Stimulated activated memory B cell treated with anti-CD40 and anti-IgM and Interleukin-4, amounts not matched to agents 10 μg/mL and 1 μg/mL and 100 μg/mL, for 72 hours (primary cell): ENCODE results near the gene ALG12.

Source experiments
- ATAC-seq: fragments of 150-1000 bp; cut with Tn5 transposase; 2 replicates; pipeline ENCODE4 v1.10.0; 2021
- H3K27ac Mint-ChIP-seq: one replicate; pipeline ENCODE4 v1.8.0; 2022; ENCODE audit warnings: mild to moderate bottlenecking, mixed read lengths
- H3K27me3 Mint-ChIP-seq: one replicate; pipeline ENCODE4 v1.8.0; 2022; ENCODE audit warnings: mixed read lengths
- H3K36me3 Mint-ChIP-seq: one replicate; pipeline ENCODE4 v1.8.0; 2022; ENCODE audit warnings: mixed read lengths
- H3K4me1 Mint-ChIP-seq: one replicate; pipeline ENCODE4 v1.8.0; 2022; ENCODE audit warnings: mixed read lengths
- H3K4me3 Mint-ChIP-seq: one replicate; pipeline ENCODE4 v1.8.0; 2022; ENCODE audit warnings: mild to moderate bottlenecking, moderate library complexity, mixed read lengths
- H3K9me3 Mint-ChIP-seq: one replicate; pipeline ENCODE4 v1.8.0; 2022; ENCODE audit warnings: mixed read lengths

Gene ALG12

GRCh38 chr22:49869086-49869830, 49.0 kb downstream of the ALG12 start:
- Mint-ChIP-seq H3K27ac (no peak overlapping the region), H3K4me1 (peaks cover 12% of the 10 kb centered on the region), H3K36me3 (peaks cover 62% of the 10 kb centered on the region), H3K4me3 (no peak overlapping the region), H3K9me3 (peaks cover 15% of the 10 kb centered on the region), H3K27me3 (no peaks in the 10 kb centered on the region)
- no peak for ATAC-seq

- Mint-ChIP-seq H3K27ac (no peak overlapping the region), H3K4me1 (peaks cover 7% of the 10 kb centered on the region), H3K27me3 (no peaks in the 10 kb centered on the region), H3K4me3 (no peak overlapping the region), H3K9me3 (peaks cover 15% of the 10 kb centered on the region), H3K36me3 (peaks cover 49% of the 10 kb centered on the region)
- no peak for ATAC-seq
Observed at GRCh38 chr22:49867303-49868265, 50.7 kb downstream of the ALG12 start.

GRCh38 chr22:49866646-49867045, 51.6 kb downstream of the ALG12 start:
- peaks cover 14% of the 10 kb centered on the region for H3K4me1 Mint-ChIP-seq
- no peaks in the 10 kb centered on the region for H3K27me3 Mint-ChIP-seq
- no peak for ATAC-seq
- no peak overlapping the region for H3K27ac Mint-ChIP-seq
- peaks cover 15% of the 10 kb centered on the region for H3K9me3 Mint-ChIP-seq
- H3K36me3 Mint-ChIP-seq, result peaks cover 49% of the 10 kb centered on the region
- H3K4me3 Mint-ChIP-seq, result no peak overlapping the region

GRCh38 chr22:49866134-49866533, 52.1 kb downstream of the ALG12 start:
- no peaks in the 10 kb centered on the region for H3K27me3 Mint-ChIP-seq
- peaks cover 20% of the 10 kb centered on the region for H3K4me1 Mint-ChIP-seq
- no peak overlapping the region for H3K27ac Mint-ChIP-seq
- H3K36me3 Mint-ChIP-seq, result peaks cover 49% of the 10 kb centered on the region
- no peak for ATAC-seq
- peaks cover 15% of the 10 kb centered on the region for H3K9me3 Mint-ChIP-seq
- H3K4me3 Mint-ChIP-seq, result no peak overlapping the region

- Mint-ChIP-seq H3K4me3 (no peak overlapping the region), H3K27ac (no peak overlapping the region), H3K27me3 (no peaks in the 10 kb centered on the region), H3K36me3 (peaks cover 44% of the 10 kb centered on the region), H3K4me1 (peaks cover 20% of the 10 kb centered on the region), H3K9me3 (peaks cover 15% of the 10 kb centered on the region)
- no peak for ATAC-seq
Observed at GRCh38 chr22:49865156-49865555, 53.1 kb downstream of the ALG12 start.

- Mint-ChIP-seq H3K4me1 (peaks cover 25% of the 10 kb centered on the region), H3K36me3 (peaks cover 32% of the 10 kb centered on the region), H3K27ac (no peak overlapping the region), H3K4me3 (no peak overlapping the region), H3K27me3 (no peaks in the 10 kb centered on the region), H3K9me3 (peaks cover 10% of the 10 kb centered on the region)
- ATAC-seq, result no peak
Observed at GRCh38 chr22:49863931-49864330, 54.3 kb downstream of the ALG12 start.

GRCh38 chr22:49862496-49862776, 55.8 kb downstream of the ALG12 start:
- H3K4me1 Mint-ChIP-seq, result peaks cover 34% of the 10 kb centered on the region
- no peak overlapping the region for H3K27ac Mint-ChIP-seq
- H3K36me3 Mint-ChIP-seq, result peaks cover 21% of the 10 kb centered on the region
- no peak for ATAC-seq
- peaks cover 10% of the 10 kb centered on the region for H3K9me3 Mint-ChIP-seq
- H3K4me3 Mint-ChIP-seq, result no peak overlapping the region
- no peaks in the 10 kb centered on the region for H3K27me3 Mint-ChIP-seq

GRCh38 chr22:49861642-49862495, 56.4 kb downstream of the ALG12 start:
- no peak overlapping the region for H3K27ac Mint-ChIP-seq
- no peak for ATAC-seq
- peaks cover 34% of the 10 kb centered on the region for H3K4me1 Mint-ChIP-seq
- H3K4me3 Mint-ChIP-seq, result no peak overlapping the region
- no peaks in the 10 kb centered on the region for H3K27me3 Mint-ChIP-seq
- H3K9me3 Mint-ChIP-seq, result peaks cover 10% of the 10 kb centered on the region
- H3K36me3 Mint-ChIP-seq, result peaks cover 15% of the 10 kb centered on the region

GRCh38 chr22:49858827-49859226, 59.4 kb downstream of the ALG12 start:
- H3K9me3 Mint-ChIP-seq, result no peaks in the 10 kb centered on the region
- H3K4me3 Mint-ChIP-seq, result no peak overlapping the region
- no peaks in the 10 kb centered on the region for H3K27me3 Mint-ChIP-seq
- peaks cover 51% of the 10 kb centered on the region for H3K4me1 Mint-ChIP-seq
- ATAC-seq, result no peak
- H3K36me3 Mint-ChIP-seq, result no peaks in the 10 kb centered on the region
- no peak overlapping the region for H3K27ac Mint-ChIP-seq

GRCh38 chr22:49856766-49857618, 61.2 kb downstream of the ALG12 start:
- no peaks in the 10 kb centered on the region for H3K36me3 Mint-ChIP-seq
- peaks cover 1% of the 10 kb centered on the region for H3K27me3 Mint-ChIP-seq
- H3K27ac Mint-ChIP-seq, result no peak overlapping the region
- H3K4me1 Mint-ChIP-seq, result peaks cover 51% of the 10 kb centered on the region
- no peak overlapping the region for H3K4me3 Mint-ChIP-seq
- ATAC-seq, result no peak
- no peaks in the 10 kb centered on the region for H3K9me3 Mint-ChIP-seq

GRCh38 chr22:49856343-49856742, 61.9 kb downstream of the ALG12 start:
- H3K27ac Mint-ChIP-seq, result no peak overlapping the region
- peaks cover 44% of the 10 kb centered on the region for H3K4me1 Mint-ChIP-seq
- H3K36me3 Mint-ChIP-seq, result no peaks in the 10 kb centered on the region
- no peaks in the 10 kb centered on the region for H3K9me3 Mint-ChIP-seq
- ATAC-seq, result no peak
- no peak overlapping the region for H3K4me3 Mint-ChIP-seq
- H3K27me3 Mint-ChIP-seq, result peaks cover 8% of the 10 kb centered on the region

GRCh38 chr22:49855251-49855911, 62.9 kb downstream of the ALG12 start:
- no peaks in the 10 kb centered on the region for H3K36me3 Mint-ChIP-seq
- no peaks in the 10 kb centered on the region for H3K9me3 Mint-ChIP-seq
- ATAC-seq, result no peak
- H3K4me3 Mint-ChIP-seq, result peak overlapping the region; percentile 96
- H3K27ac Mint-ChIP-seq, result no peak overlapping the region
- peaks cover 41% of the 10 kb centered on the region for H3K4me1 Mint-ChIP-seq
- H3K27me3 Mint-ChIP-seq, result peaks cover 17% of the 10 kb centered on the region

- H3K27ac Mint-ChIP-seq, result peak overlapping the region; percentile 88
- peak overlapping the region; percentile 96 for H3K4me3 Mint-ChIP-seq
- H3K9me3 Mint-ChIP-seq, result no peaks in the 10 kb centered on the region
- no peaks in the 10 kb centered on the region for H3K36me3 Mint-ChIP-seq
- peak; percentile 63 for ATAC-seq
- peaks cover 47% of the 10 kb centered on the region for H3K4me1 Mint-ChIP-seq
- H3K27me3 Mint-ChIP-seq, result peaks cover 26% of the 10 kb centered on the region
Observed at GRCh38 chr22:49853981-49854831, 64.0 kb downstream of the ALG12 start.
